Cardiac muscle cell (in vitro differentiated cells and primary cell): ENCODE measurements around the gene SPRYD3. TPM values are rescaled to one million over a fixed set of nuclear protein-coding genes. Genes with fewer than 3 reads are reported as not detected.

Experiments
- DNase-seq, 2 donors: peaks; one replicate each; pipeline versions ENCODE4 v3.0.0 to v3.0.0-alpha.2; 2010 to 2017; ENCODE audit warnings: low read depth in 1 of 2, low spot score in 1 of 2
- H3K27ac ChIP-seq: fragments of 200-600 bp; sonication (generic); 2 replicates; pipeline ENCODE4 v1.5.1; 2016
- H3K27me3 ChIP-seq: fragments of 200-600 bp; sonication (generic); 2 replicates; pipeline ENCODE4 v1.6.0; 2016; ENCODE audit warnings: control low read depth
- H3K36me3 ChIP-seq: fragments of 200-600 bp; sonication (generic); 2 replicates; pipeline ENCODE4 v1.5.1; 2016; ENCODE audit warnings: control low read depth
- H3K4me1 ChIP-seq: fragments of 200-600 bp; sonication (generic); 2 replicates; pipeline ENCODE4 v1.8.1; 2017; ENCODE audit warnings: low read depth, mild to moderate bottlenecking, mixed run types
- H3K4me3 ChIP-seq: fragments of 200-600 bp; sonication (generic); 2 replicates; pipeline ENCODE4 v1.5.1; 2016; ENCODE audit warnings: mild to moderate bottlenecking
- H3K9me3 ChIP-seq: fragments of 200-600 bp; sonication (generic); 2 replicates; pipeline ENCODE4 v1.5.1; 2017; ENCODE audit warnings: low read depth, mild to moderate bottlenecking, control low read depth
- CTCF ChIP-seq: IDR thresholded peaks from 2 replicates; pipeline ENCODE4 v1.5.1; 2012; ENCODE audit warnings: low read depth, mild to moderate bottlenecking, low read length
- polyA plus RNA-seq: library from polyadenylated mRNA; unstranded; fragments of >200 nt; fragmentation: Nextera tagmentation; extraction: Ambion mirVana; gene quantifications from 2 replicates; pipeline ENCODE4 v1.2.1, GENCODE V29; 2016
- total RNA-seq: library from RNA; depleted of rRNA; stranded (reverse); fragments of >200 nt; gene quantifications from 2 replicates; pipeline ENCODE4 v1.2.3, GENCODE V29; 2016

Gene SPRYD3
- total RNA-seq (14.8 and 15.8 TPM in 2 replicates), polyA plus RNA-seq (17.6 and 19.4 TPM in 2 replicates)

- no peak for TF ChIP-seq CTCF
- Histone ChIP-seq H3K27me3 (no peaks in the 10 kb centered on the region), H3K27ac (peak within 1 kb of the TSS; percentile 90), H3K4me1 (peaks cover 27% of the 10 kb centered on the region), H3K4me3 (peak within 1 kb of the TSS; percentile 43), H3K9me3 (no peaks in the 10 kb centered on the region), H3K36me3 (peaks cover under 1% of the 10 kb centered on the region)
- peak; percentile 98 to 99 for DNase-seq
Observed at GRCh38 chr12:53079226-53080117, at the start of gene SPRYD3. Gene SPRYD3 (minus strand): TSS chr12:53079390. CDS start chr12:53079333, 57 bp downstream.

- Histone ChIP-seq H3K4me3 (no peak overlapping the region), H3K27me3 (no peaks in the 10 kb centered on the region), H3K36me3 (no peaks in the 10 kb centered on the region), H3K9me3 (no peaks in the 10 kb centered on the region), H3K27ac (no peak overlapping the region), H3K4me1 (no peaks in the 10 kb centered on the region)
- no peak for TF ChIP-seq CTCF
- DNase-seq = no peak
Observed at GRCh38 chr12:53127169-53127568, 48.0 kb upstream of the SPRYD3 start.

- no peak for TF ChIP-seq CTCF
- no peak overlapping the region for H3K4me3 ChIP-seq
- no peaks in the 10 kb centered on the region for H3K27me3 ChIP-seq
- no peaks in the 10 kb centered on the region for H3K36me3 ChIP-seq
- H3K4me1 ChIP-seq = no peaks in the 10 kb centered on the region
- no peak overlapping the region for H3K27ac ChIP-seq
- H3K9me3 ChIP-seq = no peaks in the 10 kb centered on the region
- no peak for DNase-seq
Observed at GRCh38 chr12:53124352-53124723, 45.1 kb upstream of the SPRYD3 start.

GRCh38 chr12:53123578-53124351 is 44.6 kb upstream of the SPRYD3 start:
- TF ChIP-seq CTCF = no peak
- no peaks in the 10 kb centered on the region for H3K9me3 ChIP-seq
- no peaks in the 10 kb centered on the region for H3K27me3 ChIP-seq
- no peak overlapping the region for H3K27ac ChIP-seq
- H3K36me3 ChIP-seq = no peaks in the 10 kb centered on the region
- H3K4me1 ChIP-seq = no peaks in the 10 kb centered on the region
- DNase-seq = no peak
- no peak overlapping the region for H3K4me3 ChIP-seq

- Histone ChIP-seq H3K36me3 (no peaks in the 10 kb centered on the region), H3K27ac (no peak overlapping the region), H3K9me3 (no peaks in the 10 kb centered on the region), H3K4me1 (no peaks in the 10 kb centered on the region), H3K27me3 (no peaks in the 10 kb centered on the region), H3K4me3 (no peak overlapping the region)
- DNase-seq = peak in 1 of 2 donors; percentile 64
- no peak for TF ChIP-seq CTCF
Observed at GRCh38 chr12:53122961-53123468, 43.8 kb upstream of the SPRYD3 start.
